ENCODE results near the gene SLC12A7. TPM values are rescaled to one million over a fixed set of nuclear protein-coding genes. Genes with fewer than 3 reads are reported as not detected.

SLC12A7 gene
- total and polyA plus RNA-seq, 3 donors from 2014 or later = 73.2 to 212 (median 168) TPM

- no peaks in the 10 kb centered on the region for H3K4me1 ChIP-seq
- no peaks in the 10 kb centered on the region for H3K36me3 ChIP-seq (ENCODE audit: low read depth, missing control alignments)
- DNase-seq = no peak
- TF ChIP-seq, protein P1, sequence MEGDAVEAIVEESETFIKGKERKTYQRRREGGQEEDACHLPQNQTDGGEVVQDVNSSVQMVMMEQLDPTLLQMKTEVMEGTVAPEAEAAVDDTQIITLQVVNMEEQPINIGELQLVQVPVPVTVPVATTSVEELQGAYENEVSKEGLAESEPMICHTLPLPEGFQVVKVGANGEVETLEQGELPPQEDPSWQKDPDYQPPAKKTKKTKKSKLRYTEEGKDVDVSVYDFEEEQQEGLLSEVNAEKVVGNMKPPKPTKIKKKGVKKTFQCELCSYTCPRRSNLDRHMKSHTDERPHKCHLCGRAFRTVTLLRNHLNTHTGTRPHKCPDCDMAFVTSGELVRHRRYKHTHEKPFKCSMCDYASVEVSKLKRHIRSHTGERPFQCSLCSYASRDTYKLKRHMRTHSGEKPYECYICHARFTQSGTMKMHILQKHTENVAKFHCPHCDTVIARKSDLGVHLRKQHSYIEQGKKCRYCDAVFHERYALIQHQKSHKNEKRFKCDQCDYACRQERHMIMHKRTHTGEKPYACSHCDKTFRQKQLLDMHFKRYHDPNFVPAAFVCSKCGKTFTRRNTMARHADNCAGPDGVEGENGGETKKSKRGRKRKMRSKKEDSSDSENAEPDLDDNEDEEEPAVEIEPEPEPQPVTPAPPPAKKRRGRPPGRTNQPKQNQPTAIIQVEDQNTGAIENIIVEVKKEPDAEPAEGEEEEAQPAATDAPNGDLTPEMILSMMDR (IDR thresholded peaks at IDR 0.05) = no peak
- no peak for TF ChIP-seq POLR2A (IDR thresholded peaks at IDR 0.05)
- H3K4me3 ChIP-seq = no peak overlapping the region
- no peak overlapping the region for H3K27ac ChIP-seq
- H3K9me3 ChIP-seq = no peaks in the 10 kb centered on the region
- H3K27me3 ChIP-seq = no peaks in the 10 kb centered on the region
- WGBS, 2 donors = 88 to 90% methylated on average over 34 to 39 of the region's 39 CpGs
- intact Hi-C loops (cut with DNase I; ENCODE audit: low total_unique reads) = no loop called here
Measured at GRCh38 chr5:1054018-1054798, 57.7 kb downstream of the SLC12A7 start.

DNA sequence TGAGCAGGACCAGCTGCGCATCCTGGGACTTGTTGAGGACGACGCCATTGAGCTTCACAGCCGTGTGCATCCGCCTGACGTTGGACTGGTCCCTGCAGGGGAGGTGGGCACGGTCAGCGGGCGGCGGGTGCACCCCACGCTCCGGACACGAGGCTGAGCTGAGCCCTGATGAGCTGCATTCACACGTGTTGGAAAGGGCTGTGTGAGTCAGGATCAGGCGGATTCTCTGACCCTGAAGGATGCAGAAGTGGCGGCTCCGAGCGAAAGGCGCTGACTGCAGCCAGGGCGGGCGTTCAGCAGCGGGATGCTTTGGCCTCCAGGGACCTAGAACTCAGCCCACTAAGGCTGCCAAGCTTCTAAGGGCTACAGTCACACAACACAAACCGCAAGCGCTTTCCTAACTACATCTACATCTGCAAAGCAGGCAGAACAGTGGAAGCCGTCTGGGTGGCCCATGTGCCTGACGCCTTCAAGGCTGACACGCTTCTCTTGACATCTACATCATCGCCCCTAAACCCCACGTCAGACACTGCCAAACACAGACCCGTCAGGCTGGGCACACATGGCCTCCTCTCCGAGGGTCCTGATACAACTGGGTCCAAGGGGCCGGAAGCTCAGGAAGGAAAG, 58.4 kb downstream of the SLC12A7 start:
- TF ChIP-seq, protein P1 (IDR thresholded peaks at IDR 0.05) = no peak
- no peak for TF ChIP-seq POLR2A (IDR thresholded peaks at IDR 0.05)
- 91 to 95% methylated on average over 22 to 32 of the region's 32 CpGs for WGBS, 2 donors
- Histone ChIP-seq H3K36me3 (ENCODE audit: low read depth, missing control alignments) (no peaks in the 10 kb centered on the region), H3K9me3 (no peaks in the 10 kb centered on the region), H3K27me3 (no peaks in the 10 kb centered on the region), H3K4me3 (no peak overlapping the region), H3K4me1 (no peaks in the 10 kb centered on the region), H3K27ac (no peak overlapping the region)
- intact Hi-C loops (cut with DNase I; ENCODE audit: low total_unique reads) = no loop called here
- DNase-seq = no peak

- Histone ChIP-seq H3K4me1 (no peaks in the 10 kb centered on the region), H3K27ac (no peak overlapping the region), H3K27me3 (no peaks in the 10 kb centered on the region), H3K36me3 (ENCODE audit: low read depth, missing control alignments) (no peaks in the 10 kb centered on the region), H3K9me3 (no peaks in the 10 kb centered on the region), H3K4me3 (no peak overlapping the region)
- 87 to 92% methylated on average over 19 to 27 of the region's 29 CpGs for WGBS, 2 donors
- intact Hi-C loops (cut with DNase I; ENCODE audit: low total_unique reads) = no loop called here
- no peak for DNase-seq
- no peak for TF ChIP-seq POLR2A (IDR thresholded peaks at IDR 0.05)
- TF ChIP-seq, protein P1 (IDR thresholded peaks at IDR 0.05) = no peak
Measured at GRCh38 chr5:1052641-1053390, 59.0 kb downstream of the SLC12A7 start.

DNA sequence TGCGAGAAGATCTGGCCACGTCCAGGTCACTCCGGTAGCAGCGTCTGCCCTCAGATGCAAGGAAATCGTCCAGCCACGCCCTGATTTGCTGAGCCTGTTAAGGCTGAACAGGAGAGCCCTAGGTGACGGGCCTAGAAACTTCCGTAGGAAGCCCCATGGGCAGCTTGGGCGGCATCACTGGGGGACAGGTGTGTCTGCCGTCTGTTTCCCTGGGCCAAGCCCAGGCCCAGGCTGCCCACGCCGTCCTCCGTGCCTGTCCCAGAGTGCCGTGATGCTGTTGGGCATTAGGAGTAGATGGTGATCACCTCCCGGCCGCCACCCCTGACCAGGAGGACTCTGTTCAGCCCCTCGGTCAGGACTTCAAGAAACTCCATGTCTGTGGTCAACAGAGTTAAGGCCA, 59.8 kb downstream of the SLC12A7 start:
- Histone ChIP-seq H3K4me1 (no peaks in the 10 kb centered on the region), H3K9me3 (no peaks in the 10 kb centered on the region), H3K4me3 (no peak overlapping the region), H3K27ac (no peak overlapping the region), H3K27me3 (no peaks in the 10 kb centered on the region), H3K36me3 (ENCODE audit: low read depth, missing control alignments) (no peaks in the 10 kb centered on the region)
- intact Hi-C loops (cut with DNase I; ENCODE audit: low total_unique reads) = no loop called here
- DNase-seq = no peak
- 94 to 100% methylated on average over 6 to 17 of the region's 17 CpGs for WGBS, 2 donors
- no peak for TF ChIP-seq POLR2A (IDR thresholded peaks at IDR 0.05)
- TF ChIP-seq, protein P1 (IDR thresholded peaks at IDR 0.05) = no peak

All from testis (tissue), 3 donors.